GM19328 (cell line): ENCODE results near the gene NKX1-2.
"Not testable (repeated sequence)": the region's sequence is repeated elsewhere in the genome, so short reads cannot be mapped to it uniquely, and the experiment has no call there.

Experiments
- ATAC-seq: cut with Tn5 transposase; IDR thresholded peaks from one replicate; pipeline ENCODE4 v1.9.1; 2021; ENCODE audit warnings: mild to moderate bottlenecking, moderate library complexity; ENCODE audit not compliant: unreplicated experiment

NKX1-2 gene

GRCh38 chr10:124453960-124454610 is 4.2 kb upstream of the NKX1-2 start:
- ATAC-seq, result no peak

GRCh38 chr10:124451276-124451675 is 1.4 kb upstream of the NKX1-2 start:
- no peak for ATAC-seq

DNA sequence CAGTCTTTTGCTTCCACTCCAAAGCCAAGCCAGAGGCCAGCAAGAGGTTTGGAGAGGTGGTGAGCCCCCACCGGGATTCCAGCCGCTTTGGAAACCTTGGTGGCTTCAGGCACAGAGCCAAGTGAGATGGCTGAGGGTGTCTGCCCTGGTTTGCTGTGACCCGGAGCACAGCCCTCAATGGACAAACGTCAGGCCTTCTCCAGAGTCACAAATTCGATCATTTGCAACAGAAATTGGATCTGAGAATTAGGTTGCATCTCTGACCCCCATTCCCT is 885 bp upstream of the NKX1-2 start:
- ATAC-seq, result no peak

- no peak for ATAC-seq
Observed at GRCh38 chr10:124449170-124450011, 444 bp downstream of the NKX1-2 start.

GRCh38 chr10:124448696-124449169 is 1.1 kb downstream of the NKX1-2 start:
- no peak for ATAC-seq

DNA sequence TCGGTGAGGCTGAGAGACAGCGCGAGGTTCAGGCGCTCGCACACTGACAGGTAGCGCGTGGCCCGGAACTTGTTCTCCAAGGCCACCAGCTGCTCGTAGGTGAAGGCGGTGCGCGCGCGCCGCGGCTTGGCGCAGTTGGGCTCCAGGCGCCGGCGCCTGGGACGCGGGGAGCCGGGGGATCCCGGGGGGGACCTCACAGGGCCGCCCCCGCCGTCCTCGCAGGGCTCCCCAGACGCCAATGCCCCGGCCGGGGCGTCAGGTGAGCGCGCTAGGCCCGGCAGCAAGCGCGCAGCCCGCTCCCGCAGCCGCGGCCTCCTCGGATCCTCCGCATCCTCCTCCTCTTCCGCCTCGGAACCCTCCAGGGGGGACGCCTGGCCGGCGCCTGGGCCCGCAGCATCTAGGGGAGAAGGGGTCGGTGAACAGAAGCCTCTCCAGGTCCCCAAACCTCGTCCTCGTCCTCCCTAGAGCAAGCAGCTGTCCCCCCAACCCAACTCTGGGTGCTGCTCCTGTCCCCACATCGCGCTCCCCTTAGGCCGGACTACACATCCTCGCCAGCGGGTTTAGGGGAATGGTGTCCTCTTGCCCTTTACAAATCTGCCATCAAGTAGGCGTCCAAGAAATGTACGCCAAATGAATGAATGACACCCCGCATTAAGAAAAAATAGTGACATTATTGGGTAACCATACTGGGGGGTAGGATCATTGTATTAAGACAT is 1.9 kb downstream of the NKX1-2 start:
- ATAC-seq, result no peak

DNA sequence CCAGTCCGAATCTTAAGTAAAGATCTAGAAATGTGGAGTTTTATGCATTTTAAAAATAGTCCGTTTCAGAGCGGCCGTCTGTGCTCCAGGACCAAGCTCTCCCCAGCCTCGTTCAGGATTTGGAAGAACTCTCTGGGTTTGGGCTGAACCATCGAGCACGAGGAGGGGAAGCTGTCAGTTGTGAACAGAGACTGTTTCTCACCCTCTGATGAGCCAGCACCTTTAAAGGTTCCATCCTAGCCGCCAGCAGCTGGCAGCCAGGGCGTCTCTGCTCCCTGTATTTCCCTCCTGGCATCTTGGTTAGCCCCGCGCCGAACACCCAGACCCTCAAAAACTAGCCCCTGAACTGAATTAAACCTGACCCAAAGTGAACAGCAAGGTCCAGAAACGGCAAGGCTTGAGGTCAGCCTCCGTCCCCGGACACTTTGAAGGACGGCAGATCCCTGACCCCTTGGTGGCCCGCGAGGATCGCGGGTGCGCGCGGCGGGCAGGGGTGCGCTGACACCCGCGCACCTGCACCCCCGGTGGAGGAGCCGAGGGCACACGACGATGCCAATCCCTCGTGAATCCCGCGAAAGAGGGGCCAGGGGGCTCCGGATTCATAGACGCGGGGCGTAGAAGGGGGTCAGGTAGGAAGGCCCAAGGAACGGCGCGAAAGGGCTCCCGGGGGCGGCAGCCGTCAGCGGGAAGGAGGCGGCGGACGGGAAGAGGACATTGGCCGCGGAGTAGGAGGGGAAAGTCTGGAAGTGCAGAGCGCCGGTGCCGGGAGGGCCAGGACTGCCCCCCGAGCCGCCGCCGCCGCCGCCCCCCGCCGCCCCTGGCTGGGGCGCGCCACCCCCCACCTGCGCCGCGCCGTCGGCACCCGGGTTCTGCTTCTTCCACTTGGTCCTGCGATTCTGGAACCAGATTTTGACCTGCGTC is 2.7 kb downstream of the NKX1-2 start:
- no peak for ATAC-seq

GRCh38 chr10:124441694-124442093 is 8.1 kb downstream of the NKX1-2 start:
- ATAC-seq, result not testable (repeated sequence)

GRCh38 chr10:124436191-124436638 is 13.6 kb downstream of the NKX1-2 start:
- no peak for ATAC-seq

DNA sequence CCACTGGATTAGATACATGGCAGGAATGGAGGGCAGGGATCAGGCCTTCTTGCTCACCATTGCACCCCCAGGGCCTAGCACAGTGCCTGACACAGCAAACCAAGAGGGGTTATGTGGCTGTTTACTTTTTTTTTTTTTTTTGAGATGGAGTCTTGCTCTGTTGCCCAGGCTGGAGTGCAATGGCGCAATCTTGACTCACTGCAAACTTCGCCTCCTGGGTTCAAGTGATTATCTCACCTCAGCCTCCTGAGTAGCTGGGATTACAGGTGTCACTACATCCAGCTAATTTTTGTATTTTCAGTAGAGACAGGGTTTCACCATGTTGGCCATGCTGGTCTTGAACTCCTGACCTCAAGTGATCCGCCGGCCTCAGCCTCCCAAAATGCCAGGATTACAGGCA is 14.2 kb downstream of the NKX1-2 start:
- ATAC-seq, result not testable (repeated sequence)

DNA sequence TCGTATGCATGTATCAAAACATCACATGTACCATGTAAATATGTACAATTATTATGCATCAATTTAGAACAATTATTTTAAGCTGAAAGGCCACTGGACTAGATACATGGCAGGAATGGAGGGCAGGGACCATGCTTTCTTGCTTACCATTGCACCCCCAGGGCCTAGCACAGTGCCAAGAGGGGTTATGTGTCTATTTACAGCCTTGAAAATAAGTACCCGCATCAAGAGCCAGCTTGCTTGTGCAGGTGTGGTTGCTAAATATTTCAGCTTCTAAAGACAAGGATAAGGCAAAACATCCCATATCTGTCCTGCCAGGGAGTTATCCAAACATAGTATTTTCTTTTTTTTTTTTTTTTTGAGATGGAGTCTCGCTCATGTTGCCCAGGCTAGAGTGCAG is 16.4 kb downstream of the NKX1-2 start:
- no peak for ATAC-seq

- no peak for ATAC-seq
Observed at GRCh38 chr10:124430077-124430476, 19.8 kb downstream of the NKX1-2 start.

DNA sequence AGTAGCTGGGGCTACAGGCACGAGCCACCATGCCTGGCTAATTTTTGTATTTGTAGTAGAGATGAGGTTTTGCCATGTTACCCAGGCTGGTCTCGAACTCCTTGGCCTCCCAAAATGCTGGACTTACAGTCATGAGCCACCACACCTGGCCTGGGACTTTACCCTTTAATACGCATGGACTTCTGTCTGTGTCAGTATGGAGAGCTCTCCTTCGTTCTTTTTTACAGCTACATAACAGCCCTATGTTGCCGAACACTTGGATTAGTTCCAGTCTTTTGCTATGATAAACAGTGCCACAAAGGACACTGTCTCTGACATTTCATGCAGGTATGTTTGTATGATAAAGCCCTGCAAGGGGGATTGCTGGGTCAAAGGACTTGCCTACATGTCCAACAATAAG is 20.3 kb downstream of the NKX1-2 start:
- ATAC-seq, result no peak

GRCh38 chr10:124428207-124428777 is 21.5 kb downstream of the NKX1-2 start:
- no peak for ATAC-seq

DNA sequence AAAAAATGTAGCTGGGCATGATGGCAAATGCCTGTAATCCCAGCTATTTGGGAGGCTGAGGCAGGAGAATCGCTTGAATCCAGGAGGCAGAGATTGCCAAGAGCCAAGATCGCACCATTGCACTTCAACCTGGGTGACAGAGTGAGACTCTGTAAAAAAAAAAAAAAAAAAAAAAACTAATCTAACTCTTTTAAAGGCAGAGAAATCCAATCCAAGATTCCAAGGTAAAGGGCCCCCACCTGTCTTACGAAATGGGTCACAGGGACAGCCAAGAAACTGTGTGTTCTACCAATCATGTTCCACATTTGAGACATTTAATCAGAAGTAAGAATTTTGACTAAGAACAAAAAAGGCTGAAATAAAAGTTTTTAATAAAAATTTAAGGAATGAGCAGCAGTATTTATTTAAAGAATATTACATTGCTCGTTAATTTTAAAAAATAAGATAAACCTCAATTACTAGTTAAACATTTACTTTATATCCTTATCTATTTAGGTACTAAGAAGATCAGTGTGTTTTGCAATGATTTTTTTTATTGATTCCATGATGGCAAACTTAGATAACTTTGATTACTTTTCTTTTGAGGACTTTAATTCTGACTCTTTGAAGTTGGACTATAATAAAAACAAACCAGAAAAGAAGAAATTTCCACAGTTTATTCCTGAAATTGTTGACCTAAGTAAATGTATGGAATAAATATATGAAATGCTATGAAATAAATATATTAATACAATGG is 24.4 kb downstream of the NKX1-2 start:
- no peak for ATAC-seq

GRCh38 chr10:124423813-124424212 is 26.0 kb downstream of the NKX1-2 start:
- no peak for ATAC-seq

GRCh38 chr10:124422742-124423141 is 27.1 kb downstream of the NKX1-2 start:
- no peak for ATAC-seq

GRCh38 chr10:124420254-124420653 is 29.6 kb downstream of the NKX1-2 start:
- ATAC-seq, result no peak

GRCh38 chr10:124419635-124420034 is 30.2 kb downstream of the NKX1-2 start:
- no peak for ATAC-seq
